H1 (cell line): ENCODE data around the gene ASB4. TPM values are rescaled to one million over a fixed set of nuclear protein-coding genes. Genes with fewer than 3 reads are reported as not detected.

ENCODE experiments used
- CTCF ChIA-PET: fragments of 300-600 bp; sonication (Branson Sonifier 250); formaldehyde crosslinking; loops from one replicate; lab custom pipeline; 2021; ENCODE audit not compliant: partially characterized antibody; lab: Charles Lee
- POLR2A ChIA-PET: fragments of 300-600 bp; sonication (Branson Sonifier 250); formaldehyde crosslinking; loops from one replicate; lab custom pipeline; 2021; ENCODE audit warnings: inconsistent platforms; ENCODE audit not compliant: partially characterized antibody; lab: Charles Lee
- DNase-seq, 2 experiments: peaks; one replicate each; pipeline versions ENCODE4 v3.0.0 to v3.0.0-alpha.2; 2010 to 2022; ENCODE audit warnings: low spot score in 2 of 2, low read depth in 1 of 2, mixed read lengths in 1 of 2
- FAIRE-seq: peaks from 2 replicates; lab custom pipeline; 2011; peaks lifted over from hg19 to GRCh38; lab: Jason Lieb, UNC
- H2AFZ ChIP-seq: 2 replicates; pipeline ENCODE4 v1.8.1; 2012; ENCODE audit warnings: low read length, inconsistent platforms
- H2AK5ac ChIP-seq: 2 replicates; pipeline ENCODE4 v1.6.1; 2013; ENCODE audit warnings: low read depth, low read length
- H2BK120ac ChIP-seq: replicated peaks from 2 replicates; pipeline ENCODE3; 2013; ENCODE audit warnings: low read depth, low read length, inconsistent platforms
- H2BK12ac ChIP-seq: 2 replicates; pipeline ENCODE4 v1.6.1; 2013; ENCODE audit warnings: low read depth, low read length
- H2BK15ac ChIP-seq: 2 replicates; pipeline ENCODE4 v1.6.1; 2013; ENCODE audit warnings: low read length
- H2BK20ac ChIP-seq: 2 replicates; pipeline ENCODE4 v1.6.1; 2013; ENCODE audit warnings: low read length
- H2BK5ac ChIP-seq: 2 replicates; pipeline ENCODE4 v1.6.1; 2013; ENCODE audit warnings: low read depth, low read length
- H3K14ac ChIP-seq: 2 replicates; pipeline ENCODE4 v1.6.1; 2013; ENCODE audit warnings: inconsistent platforms; ENCODE audit not compliant: insufficient read length
- H3K18ac ChIP-seq: 2 replicates; pipeline ENCODE4 v1.6.1; 2013; ENCODE audit warnings: low read length; ENCODE audit errors: extremely low read depth
- H3K23ac ChIP-seq: 2 replicates; pipeline ENCODE4 v1.6.1; 2013; ENCODE audit warnings: inconsistent platforms; ENCODE audit not compliant: insufficient read length
- H3K23me2 ChIP-seq: 2 replicates; pipeline ENCODE4 v1.6.1; 2013; ENCODE audit warnings: low read depth, low read length
- H3K27ac ChIP-seq: 2 replicates; pipeline ENCODE4 v1.6.1; 2011; ENCODE audit warnings: low read depth, low read length, inconsistent platforms
- H3K27me3 ChIP-seq, 4 experiments: replicated peaks in 1 of 4; 1 replicate in 1 of 4; 2 replicates in 3 of 4; pipeline versions ENCODE4 v1.6.1 to v1.8.1; 2011 to 2013; ENCODE audit warnings: low read length in 3 of 4, mild to moderate bottlenecking in 3 of 4, inconsistent platforms in 2 of 4, mixed read lengths in 2 of 4, moderate library complexity in 1 of 4; ENCODE audit not compliant: control insufficient read depth in 3 of 4, insufficient read depth in 3 of 4; ENCODE audit errors: extremely low read depth in 1 of 4
- H3K36me3 ChIP-seq, 4 experiments: 2 replicates each; pipeline versions ENCODE4 v1.6.1 to v1.8.1; 2011 to 2013; ENCODE audit warnings: mild to moderate bottlenecking in 4 of 4, low read length in 3 of 4, moderate library complexity in 2 of 4, control low read depth in 1 of 4, inconsistent platforms in 1 of 4; ENCODE audit not compliant: insufficient read depth in 4 of 4, control insufficient read depth in 2 of 4
- H3K4ac ChIP-seq: replicated peaks from 2 replicates; pipeline ENCODE3; 2013; ENCODE audit warnings: low read length, low read depth, mixed read lengths, inconsistent platforms; ENCODE audit not compliant: insufficient read length
- H3K4me1 ChIP-seq, 4 experiments: replicated peaks in 1 of 4; 1 replicate in 1 of 4; 2 replicates in 3 of 4; pipeline versions ENCODE4 v1.6.1 to v1.8.1; 2011 to 2013; ENCODE audit warnings: low read length in 3 of 4, inconsistent platforms in 2 of 4, mixed read lengths in 1 of 4; ENCODE audit not compliant: insufficient read depth in 4 of 4, control insufficient read depth in 3 of 4
- H3K4me2 ChIP-seq, 2 experiments: 2 replicates each; pipeline versions ENCODE4 v1.6.1 to v1.8.1; 2011 to 2013; ENCODE audit warnings: low read depth in 2 of 2, low read length in 2 of 2, control low read depth in 1 of 2, inconsistent platforms in 1 of 2, mild to moderate bottlenecking in 1 of 2; ENCODE audit not compliant: insufficient read depth in 1 of 2
- H3K4me3 ChIP-seq, 4 experiments: fragments of 200-600, 300-600 bp in 1 of 4; sonication (generic), shearing (Covaris generic), sonication (Bioruptor Twin) in 1 of 4; 2 replicates each; pipeline versions ENCODE4 v1.5.1 to v1.8.1; 2011 to 2016; ENCODE audit warnings: low read length in 4 of 4, low read depth in 3 of 4, control low read depth in 2 of 4, inconsistent platforms in 2 of 4, mild to moderate bottlenecking in 2 of 4, mixed read lengths in 1 of 4, moderate library complexity in 1 of 4; ENCODE audit not compliant: insufficient read depth in 2 of 4; ENCODE audit errors: extremely low read depth in 1 of 4
- H3K56ac ChIP-seq: replicated peaks from 2 replicates; pipeline ENCODE3; 2013; ENCODE audit warnings: low read depth, mild to moderate bottlenecking, mixed read lengths, low read length, inconsistent platforms; ENCODE audit not compliant: insufficient read length
- H3K79me1 ChIP-seq: 2 replicates; pipeline ENCODE4 v1.6.1; 2013; ENCODE audit warnings: low read depth, low read length, control low read depth
- H3K79me2 ChIP-seq, 2 experiments: 2 replicates each; pipeline versions ENCODE4 v1.6.1 to v1.8.1; 2012 to 2013; ENCODE audit warnings: low read length in 2 of 2, mild to moderate bottlenecking in 2 of 2, inconsistent platforms in 1 of 2; ENCODE audit not compliant: insufficient read depth in 2 of 2, control insufficient read depth in 1 of 2
- H3K9ac ChIP-seq, 4 experiments: replicated peaks in 1 of 4; 1 replicate in 1 of 4; 2 replicates in 3 of 4; pipeline versions ENCODE4 v1.6.1 to v1.8.1; 2011 to 2013; ENCODE audit warnings: low read depth in 3 of 4, low read length in 3 of 4, control low read depth in 2 of 4, mild to moderate bottlenecking in 2 of 4, moderate library complexity in 2 of 4, inconsistent platforms in 1 of 4; ENCODE audit errors: extremely low read depth in 1 of 4
- H3K9me3 ChIP-seq, 2 experiments: 2 replicates each; pipeline versions ENCODE4 v1.6.1 to v1.8.1; 2012 to 2013; ENCODE audit warnings: mild to moderate bottlenecking in 2 of 2, moderate library complexity in 2 of 2, control low read depth in 1 of 2, inconsistent platforms in 1 of 2, low read depth in 1 of 2, low read length in 1 of 2, mixed read lengths in 1 of 2; ENCODE audit not compliant: insufficient read depth in 2 of 2
- H4K20me1 ChIP-seq, 2 experiments: replicated peaks in 1 of 2; 2 replicates each; pipeline versions ENCODE3 to v1.8.1; 2011 to 2013; ENCODE audit warnings: inconsistent platforms in 2 of 2, low read length in 2 of 2, mild to moderate bottlenecking in 1 of 2; ENCODE audit not compliant: insufficient read depth in 2 of 2, control insufficient read depth in 1 of 2
- H4K5ac ChIP-seq: 2 replicates; pipeline ENCODE4 v1.6.1; 2013; ENCODE audit warnings: low read length, low read depth, mixed read lengths, inconsistent platforms; ENCODE audit not compliant: insufficient read length
- H4K8ac ChIP-seq: 2 replicates; pipeline ENCODE4 v1.8.0; 2013; ENCODE audit warnings: mild to moderate bottlenecking, moderate library complexity, low read length, inconsistent platforms; ENCODE audit not compliant: insufficient read depth; ENCODE audit errors: extremely low read depth
- H4K91ac ChIP-seq: replicated peaks from 2 replicates; pipeline ENCODE3; 2013; ENCODE audit warnings: low read length, mixed read lengths, inconsistent platforms; ENCODE audit not compliant: insufficient read length
- BCL11A ChIP-seq, 2 experiments: IDR thresholded peaks; one replicate each; pipeline ENCODE4 v1.6.1; 2011; ENCODE audit warnings: low read depth in 2 of 2, low read length in 2 of 2, mild to moderate bottlenecking in 2 of 2
- EGR1 ChIP-seq: IDR thresholded peaks from 2 replicates; pipeline ENCODE4 v1.6.1; 2011; ENCODE audit warnings: low read depth, low read length, borderline replicate concordance
- JUND ChIP-seq: IDR thresholded peaks from 2 replicates; pipeline ENCODE4 v1.6.1; 2011; ENCODE audit warnings: mild to moderate bottlenecking, improper control_type of control experiment, low read length
- PHF8 ChIP-seq: fragments of 200-600 bp; sonication (generic); conservative IDR thresholded peaks from 2 replicates; pipeline ENCODE4 v1.7.1; 2012; ENCODE audit warnings: low read depth, mild to moderate bottlenecking, inconsistent platforms, low read length, moderate library complexity
- RBBP5 ChIP-seq: IDR thresholded peaks from 2 replicates; pipeline ENCODE4 v1.7.1; 2012; ENCODE audit warnings: low read depth, mild to moderate bottlenecking, inconsistent platforms, low read length, moderate library complexity, borderline replicate concordance
- RNF2 ChIP-seq: fragments of 200-900, 300-1000 bp; sonication (generic); IDR thresholded peaks from 2 replicates; pipeline ENCODE4 v1.7.1; 2016; ENCODE audit warnings: borderline replicate concordance, low read depth, mild to moderate bottlenecking, antibody characterized with exemption, low read length; ENCODE audit not compliant: poor library complexity, severe bottlenecking; ENCODE audit errors: missing control alignments
- SIRT6 ChIP-seq: IDR thresholded peaks from one replicate; pipeline ENCODE4 v1.7.1; 2012; ENCODE audit warnings: low read length, inconsistent platforms
- SP1 ChIP-seq: IDR thresholded peaks from 2 replicates; pipeline ENCODE4 v1.6.1; 2011; ENCODE audit warnings: low read depth, low read length
- SRF ChIP-seq: IDR thresholded peaks from 2 replicates; pipeline ENCODE4 v1.6.1; 2011; ENCODE audit warnings: mild to moderate bottlenecking, low read depth, low read length, moderate library complexity
- WGBS, 2 experiments: shearing (Covaris generic) in 1 of 2; methylation state at CpG; one replicate each; pipeline versions ENCODE4 v1.1.6 to v1.1.7; 2013 to 2015; ENCODE audit warnings: low lambda C conversion rate in 2 of 2, mixed read lengths in 2 of 2, inconsistent platforms in 1 of 2, low coverage in 1 of 2, missing lambda C conversion rate in 1 of 2; ENCODE audit not compliant: insufficient replicate concordance in 2 of 2, insufficient coverage in 1 of 2, insufficient read length in 1 of 2; ENCODE audit errors: extremely low coverage in 1 of 2, missing lambda C conversion rate in 1 of 2; 5-methylcytosine and 5-hydroxymethylcytosine counted together
- polyA plus RNA-seq, 7 experiments: library from polyadenylated mRNA; depleted of rRNA in 3 of 7; stranded (reverse) in 5 of 7; unstranded in 2 of 7; fragments of >200 nt in 5 of 7; fragments of 200-250 nt in 2 of 7; gene quantifications; 1 replicate in 5 of 7; 2 replicates in 1 of 7; 4 replicates in 1 of 7; pipeline versions ENCODE4 v1.2.1 to v1.2.3, GENCODE V29; 2011 to 2013; ENCODE audit warnings: missing spikeins in 2 of 7, mixed read lengths in 2 of 7
- total RNA-seq: library from RNA; stranded (reverse); fragmentation: NEBNext Ultra II Directional; extraction: Animal tissue kit (Norgen Biotek cat#: 25700); gene quantifications from 2 replicates; pipeline ENCODE4 v1.2.1, GENCODE V29; 2021

ASB4 gene
- total and polyA plus RNA-seq, 2 of the 8 experiments (the other 6 are each of a cell fraction or from before 2014, with no cell fraction given): not detected

DNA sequence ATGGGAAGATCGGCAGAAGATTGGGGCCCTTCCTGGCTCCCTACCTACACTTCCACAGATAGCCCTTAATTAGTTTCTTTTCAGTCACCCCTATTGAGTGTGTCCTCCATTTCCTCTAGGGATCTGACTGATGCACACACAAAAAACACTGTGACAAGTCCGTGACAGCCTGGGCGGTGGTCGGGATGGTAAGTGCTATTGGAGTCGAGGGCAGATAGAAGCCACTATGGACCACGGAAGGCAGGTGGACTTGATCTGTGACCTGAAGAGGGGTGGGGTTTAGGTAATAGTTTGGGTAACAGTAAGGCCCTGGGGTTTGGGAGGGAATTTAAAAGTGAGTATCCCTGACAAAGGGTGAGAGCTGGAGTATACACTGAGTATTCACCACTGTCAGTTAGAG, 57.6 kb downstream of the ASB4 start:
- Histone ChIP-seq H3K4me2 (no peak overlapping the region), H3K18ac (no peak overlapping the region), H3K79me1 (no peaks in the 10 kb centered on the region), H2BK12ac (no peak overlapping the region), H3K9me3 (no peaks in the 10 kb centered on the region), H2BK5ac (no peak overlapping the region), H2BK120ac (no peak overlapping the region), H3K4me1 (no peaks in the 10 kb centered on the region), H4K5ac (no peak overlapping the region), H3K4me3 (no peak overlapping the region), H4K8ac (no peak overlapping the region), H3K27me3 (no peaks in the 10 kb centered on the region), H3K79me2 (no peaks in the 10 kb centered on the region), H3K23me2 (no peaks in the 10 kb centered on the region), H3K36me3 (no peaks in the 10 kb centered on the region), H2AFZ (no peak overlapping the region), H4K91ac (no peak overlapping the region), H3K4ac (no peak overlapping the region), H3K23ac (no peak overlapping the region), H3K14ac (no peak overlapping the region), H3K9ac (no peak overlapping the region), H2BK15ac (no peak overlapping the region), H2BK20ac (no peak overlapping the region), H4K20me1 (no peaks in the 10 kb centered on the region), H3K56ac (no peak overlapping the region), H2AK5ac (no peak overlapping the region), H3K27ac (no peak overlapping the region)
- DNase-seq (no peak), FAIRE-seq (no peak)
- TF ChIP-seq SRF: no peak
- TF ChIP-seq RNF2: no peak
- TF ChIP-seq BCL11A (IDR thresholded peaks at IDR 0.05; ENCODE audit: low read depth in 2 of 2, low read length in 2 of 2): no peak
- no peak for TF ChIP-seq RBBP5
- no peak for TF ChIP-seq EGR1
- no peak for TF ChIP-seq SIRT6
- no peak for TF ChIP-seq JUND
- TF ChIP-seq PHF8: no peak
- TF ChIP-seq SP1: no peak
- CTCF ChIA-PET: interaction anchor here (1.1 to 15.7 kb wide), 7 partner anchors 8 to 322 kb away, joined by 3 to 187 read pairs (median 8); no protein-coding TSS in a partner anchor
- POLR2A ChIA-PET: interaction anchor here (0.6 kb wide), 1 partner anchor 31 kb away, joined by 3 read pairs; no protein-coding TSS in a partner anchor
- 95% methylated on average over 6 of the region's 6 CpGs; no CpG with 5 or more reads in 1 of the 2 experiments for WGBS, 2 experiments
